Left ventricle myocardium inferior (tissue), 1 donor: Measurements from ENCODE around the gene ATXN1. TPM values are rescaled to one million over a fixed set of nuclear protein-coding genes. Genes with fewer than 3 reads are reported as not detected.
A peak's percentile ranks its signal among the peaks of the same experiment; 100 is the strongest.
"Not testable (repeated sequence)": the region's sequence is repeated elsewhere in the genome, so short reads cannot be mapped to it uniquely, and the experiment has no call there.

Experiments
- DNase-seq: peaks from one replicate; pipeline ENCODE4 v3.0.0-alpha.2; 2020
- H3K27ac ChIP-seq: fragments of 200-600 bp; replicated peaks from 2 replicates; pipeline ENCODE4 v1.8.0; 2021
- H3K27me3 ChIP-seq: fragments of 200-600 bp; 2 replicates; pipeline ENCODE4 v1.8.0; 2021; ENCODE audit warnings: low read depth
- H3K36me3 ChIP-seq: fragments of 200-600 bp; 2 replicates; pipeline ENCODE4 v1.8.0; 2021
- H3K4me1 ChIP-seq: fragments of 200-600 bp; 2 replicates; pipeline ENCODE4 v1.8.0; 2021
- H3K4me3 ChIP-seq: fragments of 200-600 bp; 2 replicates; pipeline ENCODE4 v1.8.0; 2021; ENCODE audit warnings: mild to moderate bottlenecking, moderate library complexity
- H3K9me3 ChIP-seq: fragments of 200-600 bp; replicated peaks from 2 replicates; pipeline ENCODE4 v1.8.0; 2021
- CTCF ChIP-seq: fragments of 200-600 bp; IDR thresholded peaks from 2 replicates; pipeline ENCODE4 v1.8.0; 2021; ENCODE audit warnings: antibody characterized with exemption, mild to moderate bottlenecking, borderline replicate concordance
- intact Hi-C: fragments of 100-400 bp; cut with micrococcal nuclease; formaldehyde crosslinking; loops from one replicate; pipeline ENCODE4 v1.11.0; 2022
- total RNA-seq: library from RNA; stranded (reverse); fragmentation: NEBNext Ultra II Directional; extraction: Animal tissue kit (Norgen Biotek cat#: 25700); gene quantifications from one replicate; pipeline ENCODE4 v1.2.1, GENCODE V29; 2021
- donor health status: DM: no; HTN: yes; CAD: no; lungs with severe emphysema.

Gene ATXN1
- total RNA-seq, 1 donor from 2014 or later, result 41.5 TPM

DNA sequence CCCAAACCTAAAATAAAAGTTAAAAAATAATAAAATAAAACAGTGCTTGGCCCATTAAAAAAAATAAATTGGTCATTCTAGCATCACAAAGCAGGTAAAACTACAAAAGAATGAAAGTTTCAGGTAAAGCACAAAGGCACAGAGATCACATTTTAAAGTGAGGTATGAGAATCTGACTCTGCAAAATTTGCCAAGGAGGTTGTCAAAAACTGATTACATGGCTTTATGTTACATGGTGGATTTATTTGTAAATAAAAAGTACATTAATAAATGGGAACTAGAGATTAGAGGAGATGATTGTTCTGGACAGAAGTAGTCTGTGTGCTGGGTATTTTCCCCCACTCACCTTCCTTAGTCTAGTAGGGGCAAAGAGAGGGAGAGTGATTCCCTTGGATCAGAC is 24.2 kb upstream of the ATXN1 start:
- Histone ChIP-seq H3K27me3 (no peaks in the 10 kb centered on the region), H3K9me3 (no peaks in the 10 kb centered on the region), H3K36me3 (no peaks in the 10 kb centered on the region), H3K4me3 (no peak overlapping the region), H3K27ac (no peak overlapping the region), H3K4me1 (peaks cover 18% of the 10 kb centered on the region)
- no peak for TF ChIP-seq CTCF
- intact Hi-C loops, result no loop called here
- DNase-seq, result no peak

DNA sequence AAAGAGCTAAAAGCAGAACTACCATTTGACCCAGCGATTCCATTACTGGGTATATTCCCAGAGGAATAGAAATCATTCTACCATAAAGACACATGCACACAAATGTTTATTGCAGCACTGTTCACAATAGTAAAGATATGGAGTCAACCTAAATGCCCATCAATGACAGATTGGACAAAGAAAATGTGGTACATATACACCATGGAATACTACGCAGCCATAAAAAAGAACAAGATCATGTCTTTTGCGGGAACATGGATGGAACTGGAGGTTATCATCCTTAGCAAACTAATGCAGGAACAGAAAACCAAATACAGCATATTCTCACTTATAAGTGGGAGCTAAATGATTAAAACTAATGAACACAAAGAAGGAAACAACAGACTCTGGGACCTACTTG is 23.7 kb upstream of the ATXN1 start:
- H3K4me1 ChIP-seq, result peaks cover 18% of the 10 kb centered on the region
- H3K4me3 ChIP-seq, H3K36me3 ChIP-seq, intact Hi-C loops, DNase-seq, H3K27ac ChIP-seq, H3K27me3 ChIP-seq, H3K9me3 ChIP-seq: not testable (repeated sequence)

DNA sequence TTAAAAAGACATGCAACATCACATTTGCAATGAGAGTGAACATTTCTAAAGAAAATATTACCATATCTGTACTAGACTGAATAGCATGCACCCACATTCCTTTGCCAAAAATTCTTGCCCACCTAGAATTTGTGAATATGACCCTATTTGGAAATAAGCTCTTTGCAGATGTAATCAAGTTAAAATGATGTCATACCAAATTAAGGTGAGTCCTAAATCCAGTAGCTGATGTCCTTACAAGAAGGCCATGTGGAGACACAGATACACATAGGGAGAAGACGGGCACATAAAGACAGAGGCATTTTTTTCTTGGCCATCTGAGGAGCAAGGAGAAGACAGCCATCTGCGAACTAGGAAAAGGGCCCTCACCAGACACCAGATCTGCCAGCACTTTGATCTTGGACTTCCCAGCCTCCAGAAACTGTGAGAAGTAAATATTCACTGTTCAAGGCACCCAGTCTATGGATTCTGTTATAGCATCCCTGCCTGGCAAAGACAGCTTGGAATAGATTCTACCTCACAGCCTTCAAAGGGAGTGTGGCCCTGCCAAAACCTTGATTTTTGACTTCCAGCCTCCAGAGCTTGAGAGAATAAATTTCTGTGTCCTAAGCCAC is 22.8 kb upstream of the ATXN1 start:
- H3K27ac ChIP-seq, result no peak overlapping the region
- H3K4me3 ChIP-seq, result no peak overlapping the region
- no peaks in the 10 kb centered on the region for H3K36me3 ChIP-seq
- no peaks in the 10 kb centered on the region for H3K9me3 ChIP-seq
- H3K27me3 ChIP-seq, result no peaks in the 10 kb centered on the region
- no peak for TF ChIP-seq CTCF
- peaks cover 18% of the 10 kb centered on the region for H3K4me1 ChIP-seq
- DNase-seq, result no peak
- intact Hi-C loops, result no loop called here

GRCh38 chr6:16783509-16783908 is 22.2 kb upstream of the ATXN1 start:
- TF ChIP-seq CTCF, result no peak

DNA sequence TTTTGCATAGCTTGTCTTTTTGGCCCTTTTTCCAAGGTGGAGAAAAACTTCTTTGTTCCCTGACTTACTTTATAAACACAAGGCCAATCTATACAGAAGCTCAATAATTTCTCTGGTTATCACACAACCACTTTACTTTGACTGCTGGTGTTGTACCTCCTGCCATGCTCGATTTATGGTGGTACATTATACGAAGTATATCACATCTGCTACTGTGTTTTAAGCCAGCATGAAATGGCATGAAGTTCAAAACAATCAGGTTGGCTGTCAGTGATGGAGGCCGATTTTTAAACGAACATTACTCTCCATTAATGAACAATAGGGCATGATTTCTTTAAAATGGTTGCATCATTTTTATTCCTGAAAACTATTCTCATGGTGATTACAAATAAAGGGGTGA is 21.0 kb upstream of the ATXN1 start:
- H3K36me3 ChIP-seq, result no peaks in the 10 kb centered on the region
- no peaks in the 10 kb centered on the region for H3K9me3 ChIP-seq
- intact Hi-C loops, result no loop called here
- DNase-seq, result no peak
- TF ChIP-seq CTCF, result no peak
- no peak overlapping the region for H3K4me3 ChIP-seq
- H3K27ac ChIP-seq, result peak overlapping the region; percentile 82
- H3K4me1 ChIP-seq, result peaks cover 18% of the 10 kb centered on the region
- no peaks in the 10 kb centered on the region for H3K27me3 ChIP-seq

More at GRCh38 chr6:16783509-16783908, 22.2 kb upstream of the ATXN1 start:
- Histone ChIP-seq H3K4me1 (peaks cover 18% of the 10 kb centered on the region), H3K9me3 (no peaks in the 10 kb centered on the region), H3K27me3 (no peaks in the 10 kb centered on the region), H3K36me3 (no peaks in the 10 kb centered on the region), H3K27ac (no peak overlapping the region), H3K4me3 (no peak overlapping the region)
- no peak for DNase-seq
- intact Hi-C loops, result no loop called here

DNA sequence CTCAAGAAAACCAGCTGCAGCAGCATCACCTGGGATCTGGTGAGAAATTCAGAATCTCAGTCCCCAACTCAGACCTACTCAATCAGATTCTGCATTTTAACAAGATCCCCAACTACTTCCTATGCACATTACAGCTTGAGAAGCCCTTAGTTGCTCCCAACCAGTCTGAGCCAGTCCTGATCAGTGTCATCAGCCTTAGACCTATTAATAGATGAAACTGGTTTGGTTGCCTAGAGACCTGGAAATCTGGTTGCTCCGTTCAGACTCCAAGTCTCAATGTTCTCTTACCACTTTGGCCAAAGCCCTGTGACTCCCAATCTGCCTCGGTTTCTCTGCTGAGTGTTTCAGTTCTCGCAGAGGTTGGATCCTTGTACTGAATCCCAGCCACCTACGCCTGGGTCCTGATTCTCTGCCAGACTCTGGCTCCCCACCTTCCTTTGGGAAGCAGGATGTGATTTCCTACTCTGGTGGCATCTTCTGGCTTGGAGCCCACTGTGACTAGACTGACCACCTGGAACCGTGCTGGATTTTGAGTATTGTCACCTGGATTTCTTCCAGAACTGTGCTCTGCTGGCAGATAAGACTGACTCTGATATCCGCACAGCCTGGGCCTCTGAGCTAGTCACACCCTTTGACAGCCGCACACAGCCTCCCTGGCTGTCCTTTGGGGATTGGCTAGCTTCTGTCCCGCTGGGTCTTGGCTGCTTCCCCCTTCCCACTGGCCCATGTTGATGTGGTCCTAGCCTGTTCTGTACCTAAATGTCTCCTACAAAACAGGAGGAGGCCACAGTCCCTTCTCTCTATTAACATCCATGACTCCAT is 20.3 kb upstream of the ATXN1 start:
- Histone ChIP-seq H3K4me1 (peaks cover 20% of the 10 kb centered on the region), H3K27ac (peak overlapping the region; percentile 82), H3K36me3 (no peaks in the 10 kb centered on the region), H3K27me3 (no peaks in the 10 kb centered on the region), H3K9me3 (no peaks in the 10 kb centered on the region), H3K4me3 (peak overlapping the region; percentile 6)
- intact Hi-C loops, result no loop called here
- no peak for DNase-seq
- TF ChIP-seq CTCF, result no peak
